ENCODE data around the gene ITGAE.

DNA sequence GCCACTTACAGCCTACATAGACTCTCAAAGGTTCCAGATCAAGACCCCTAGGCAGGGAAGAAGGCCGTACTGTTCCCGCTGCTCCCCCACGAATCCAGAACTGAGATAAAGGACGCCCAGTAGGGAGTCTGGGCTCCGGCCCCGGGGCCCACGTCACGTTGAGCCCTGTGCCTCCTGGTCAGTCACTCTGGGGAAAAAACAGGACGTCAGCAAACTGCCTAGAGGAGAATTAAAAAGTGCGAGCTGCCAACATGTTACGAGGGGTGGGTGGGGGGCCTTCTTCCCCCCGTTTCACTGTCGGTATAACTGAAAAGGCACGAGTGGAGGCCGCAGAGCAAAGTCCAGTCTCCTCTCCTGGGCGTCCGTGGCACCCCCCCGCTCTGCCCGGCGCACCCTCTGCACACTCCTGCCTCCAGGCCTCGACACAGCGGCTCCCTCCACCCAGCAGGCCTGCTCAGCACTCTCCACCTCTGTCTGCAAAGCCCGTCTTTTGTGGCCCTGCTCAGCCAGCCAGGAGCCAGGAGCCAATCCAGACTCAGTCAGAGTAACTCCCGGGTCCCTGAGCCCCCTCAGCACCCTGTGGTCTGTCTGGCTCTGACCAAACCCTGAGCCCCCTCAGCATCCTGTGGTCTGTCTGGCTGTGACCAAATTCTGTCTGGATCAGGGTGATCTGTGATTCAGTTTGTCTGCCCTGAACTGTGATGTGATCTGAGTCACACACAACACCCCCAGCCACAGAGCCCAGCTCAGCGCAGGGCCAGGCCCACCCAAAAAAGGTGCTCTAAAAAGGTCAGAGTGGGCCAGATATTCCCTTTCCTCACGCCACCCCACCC is 6.2 kb downstream of the ITGAE start:
- TF ChIP-seq, protein P1, sequence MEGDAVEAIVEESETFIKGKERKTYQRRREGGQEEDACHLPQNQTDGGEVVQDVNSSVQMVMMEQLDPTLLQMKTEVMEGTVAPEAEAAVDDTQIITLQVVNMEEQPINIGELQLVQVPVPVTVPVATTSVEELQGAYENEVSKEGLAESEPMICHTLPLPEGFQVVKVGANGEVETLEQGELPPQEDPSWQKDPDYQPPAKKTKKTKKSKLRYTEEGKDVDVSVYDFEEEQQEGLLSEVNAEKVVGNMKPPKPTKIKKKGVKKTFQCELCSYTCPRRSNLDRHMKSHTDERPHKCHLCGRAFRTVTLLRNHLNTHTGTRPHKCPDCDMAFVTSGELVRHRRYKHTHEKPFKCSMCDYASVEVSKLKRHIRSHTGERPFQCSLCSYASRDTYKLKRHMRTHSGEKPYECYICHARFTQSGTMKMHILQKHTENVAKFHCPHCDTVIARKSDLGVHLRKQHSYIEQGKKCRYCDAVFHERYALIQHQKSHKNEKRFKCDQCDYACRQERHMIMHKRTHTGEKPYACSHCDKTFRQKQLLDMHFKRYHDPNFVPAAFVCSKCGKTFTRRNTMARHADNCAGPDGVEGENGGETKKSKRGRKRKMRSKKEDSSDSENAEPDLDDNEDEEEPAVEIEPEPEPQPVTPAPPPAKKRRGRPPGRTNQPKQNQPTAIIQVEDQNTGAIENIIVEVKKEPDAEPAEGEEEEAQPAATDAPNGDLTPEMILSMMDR (conservative IDR thresholded peaks at IDR 0.05; ENCODE audit: low read length), result no peak
- no peak for TF ChIP-seq EZH2phosphoT487 (IDR thresholded peaks at IDR 0.05; ENCODE audit: borderline replicate concordance)

Measured in Loucy (cell line).